Measurements from ENCODE around the gene KLRD1. TPM values are rescaled to one million over a fixed set of nuclear protein-coding genes. Genes with fewer than 3 reads are reported as not detected.
"Not testable (repeated sequence)": the region's sequence is repeated elsewhere in the genome, so short reads cannot be mapped to it uniquely, and the experiment has no call there.

KLRD1 gene
- total and polyA plus RNA-seq, 2 experiments from 2014 or later: 0.30 to 0.70 TPM

GRCh38 chr12:10364815-10365622 lies 57.3 kb downstream of the KLRD1 start:
- H3K4me2 ChIP-seq: peak overlapping the region; percentile 81
- H3K27ac ChIP-seq: peak overlapping the region; percentile 95
- no peaks in the 10 kb centered on the region for H4K20me1 ChIP-seq (ENCODE audit: insufficient read depth, poor library complexity, severe bottlenecking)
- H3K9me2 ChIP-seq (replicated peaks; ENCODE audit: insufficient read depth): no peaks in the 10 kb centered on the region
- peaks cover 45% of the 10 kb centered on the region for H3K4me1 ChIP-seq (ENCODE audit: insufficient read depth)
- peak overlapping the region; percentile 37 for H3K4me3 ChIP-seq
- TF ChIP-seq EZH2 (IDR thresholded peaks at IDR 0.05; ENCODE audit: borderline replicate concordance) (no peak), EZH2phosphoT487 (IDR thresholded peaks at IDR 0.05; ENCODE audit: low read depth, severe bottlenecking, unreplicated experiment) (no peak), CTCF (IDR thresholded peaks at IDR 0.05; ENCODE audit: poor library complexity) (no peak)
- H3K36me3 ChIP-seq (replicated peaks; ENCODE audit: insufficient read depth, low read depth): no peaks in the 10 kb centered on the region
- no peaks in the 10 kb centered on the region for H3K27me3 ChIP-seq
- peak overlapping the region; percentile 83 for H2AFZ ChIP-seq
- H3K79me2 ChIP-seq: peaks cover 3% of the 10 kb centered on the region
- peak; percentile 89 for DNase-seq (ENCODE audit: low spot score)
- no peaks in the 10 kb centered on the region for H3K9me3 ChIP-seq (ENCODE audit: low read depth)
- 2% methylated on average over 15 of the region's 15 CpGs for WGBS (ENCODE audit: low lambda C conversion rate, missing lambda C conversion rate)

DNA sequence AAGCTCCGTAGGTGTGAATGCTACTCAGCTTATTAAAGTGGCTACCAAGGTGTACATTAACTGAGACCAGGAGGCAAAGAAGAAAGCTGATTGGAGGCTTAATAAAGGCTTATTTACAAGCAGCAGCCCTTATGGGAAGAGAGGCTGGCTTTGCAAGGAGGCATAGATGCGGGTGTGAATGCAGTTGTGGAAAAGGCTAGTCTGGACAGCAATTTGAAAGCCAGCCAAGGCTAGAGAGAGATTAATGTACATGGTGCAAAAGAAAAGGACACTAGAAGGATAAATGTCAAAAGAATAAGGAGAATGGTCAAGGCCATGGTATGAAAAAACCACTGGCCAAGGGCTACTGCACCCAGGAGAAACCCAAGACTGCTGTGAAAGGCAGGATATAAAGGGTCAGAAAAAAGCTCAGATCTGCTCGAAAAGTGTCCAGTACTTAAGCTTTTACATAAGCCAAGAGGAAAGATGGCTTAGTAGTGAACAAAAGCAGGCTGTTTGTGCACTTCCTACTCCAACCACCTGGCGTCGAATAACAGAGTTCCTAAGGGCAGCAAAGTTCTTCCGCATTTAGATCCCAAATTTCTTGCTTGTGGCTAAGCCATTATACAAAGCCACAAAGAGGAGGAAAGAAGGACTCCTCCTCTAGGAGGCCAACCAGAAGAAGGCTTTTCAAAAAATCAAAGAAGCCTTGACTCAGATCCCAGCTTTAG lies 58.2 kb downstream of the KLRD1 start:
- H3K9me3 ChIP-seq (ENCODE audit: low read depth): no peaks in the 10 kb centered on the region
- peaks cover 45% of the 10 kb centered on the region for H3K4me1 ChIP-seq (ENCODE audit: insufficient read depth)
- peaks cover 3% of the 10 kb centered on the region for H3K79me2 ChIP-seq
- no peaks in the 10 kb centered on the region for H3K36me3 ChIP-seq (replicated peaks; ENCODE audit: insufficient read depth, low read depth)
- DNase-seq (ENCODE audit: low spot score): no peak
- H3K4me3 ChIP-seq: peak overlapping the region; percentile 37
- H3K9me2 ChIP-seq (replicated peaks; ENCODE audit: insufficient read depth): no peaks in the 10 kb centered on the region
- 42% methylated on average over 6 of the region's 6 CpGs for WGBS (ENCODE audit: low lambda C conversion rate, missing lambda C conversion rate)
- peak overlapping the region; percentile 95 for H3K27ac ChIP-seq
- H3K27me3 ChIP-seq: no peaks in the 10 kb centered on the region
- peak overlapping the region; percentile 81 for H3K4me2 ChIP-seq
- peak overlapping the region; percentile 83 for H2AFZ ChIP-seq
- TF ChIP-seq EZH2phosphoT487 (IDR thresholded peaks at IDR 0.05; ENCODE audit: low read depth, severe bottlenecking, unreplicated experiment): no peak
- H4K20me1 ChIP-seq (ENCODE audit: insufficient read depth, poor library complexity, severe bottlenecking): no peaks in the 10 kb centered on the region

DNA sequence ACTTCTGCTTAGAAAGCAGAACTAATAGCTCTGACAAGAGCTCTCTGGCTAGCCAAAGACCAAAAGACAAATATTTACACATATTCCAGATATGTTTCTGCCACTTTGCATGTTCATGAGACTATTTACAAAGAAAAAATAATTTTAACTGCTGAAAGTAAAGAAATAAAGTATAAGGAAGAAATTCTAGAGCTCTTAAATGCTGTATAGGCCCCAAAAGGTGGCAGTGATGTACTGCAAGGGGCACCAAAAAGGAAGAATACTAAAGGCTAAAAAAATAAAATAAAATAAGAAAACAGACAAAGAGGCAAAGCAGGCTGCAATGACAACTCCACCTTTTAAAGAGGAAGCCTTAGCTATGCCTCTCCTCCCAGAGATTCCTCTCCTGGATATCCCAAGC lies 59.2 kb downstream of the KLRD1 start:
- Histone ChIP-seq H3K9me3 (ENCODE audit: low read depth) (no peaks in the 10 kb centered on the region), H3K79me2 (peaks cover 3% of the 10 kb centered on the region), H3K27me3 (no peaks in the 10 kb centered on the region), H3K4me2 (peak overlapping the region; percentile 81), H3K36me3 (replicated peaks; ENCODE audit: insufficient read depth, low read depth) (no peaks in the 10 kb centered on the region), H4K20me1 (ENCODE audit: insufficient read depth, poor library complexity, severe bottlenecking) (no peaks in the 10 kb centered on the region), H2AFZ (peak overlapping the region; percentile 83), H3K27ac (peak overlapping the region; percentile 95), H3K4me3 (no peak overlapping the region), H3K4me1 (ENCODE audit: insufficient read depth) (peaks cover 37% of the 10 kb centered on the region), H3K9me2 (replicated peaks; ENCODE audit: insufficient read depth) (no peaks in the 10 kb centered on the region)
- TF ChIP-seq EZH2 (IDR thresholded peaks at IDR 0.05; ENCODE audit: borderline replicate concordance) (no peak), CTCF (IDR thresholded peaks at IDR 0.05; ENCODE audit: poor library complexity) (peak; percentile 54), EZH2phosphoT487 (IDR thresholded peaks at IDR 0.05; ENCODE audit: low read depth, severe bottlenecking, unreplicated experiment) (no peak)
- peak; percentile 42 for DNase-seq (ENCODE audit: low spot score)

DNA sequence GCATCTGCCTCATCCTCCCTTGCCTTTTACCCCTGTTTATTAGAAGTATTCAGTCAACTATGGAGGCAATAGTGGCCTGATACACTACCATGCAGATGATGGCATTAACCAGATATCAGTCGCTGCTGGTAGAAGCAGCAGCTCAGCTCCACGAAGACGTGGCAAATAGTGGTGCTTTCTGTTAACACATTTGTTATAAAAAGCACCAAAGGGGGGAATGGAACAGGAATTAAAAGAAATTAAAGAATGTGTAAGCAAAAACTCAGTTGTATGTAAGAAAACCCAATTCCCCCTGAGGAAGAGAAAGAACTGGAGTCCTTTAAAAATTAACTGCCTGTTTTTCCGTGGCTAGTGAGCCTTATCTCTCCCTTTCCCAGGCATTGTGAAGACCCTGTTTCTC lies 60.0 kb downstream of the KLRD1 start:
- not testable (repeated sequence) for H3K27me3 ChIP-seq; H3K9me2 ChIP-seq (replicated peaks; ENCODE audit: insufficient read depth); H4K20me1 ChIP-seq (ENCODE audit: insufficient read depth, poor library complexity, severe bottlenecking); H3K27ac ChIP-seq; H2AFZ ChIP-seq; DNase-seq (ENCODE audit: low spot score); H3K9me3 ChIP-seq (ENCODE audit: low read depth); H3K4me2 ChIP-seq; H3K36me3 ChIP-seq (replicated peaks; ENCODE audit: insufficient read depth, low read depth); H3K4me3 ChIP-seq; H3K79me2 ChIP-seq
- H3K4me1 ChIP-seq (ENCODE audit: insufficient read depth): peaks cover 29% of the 10 kb centered on the region
- WGBS (ENCODE audit: low lambda C conversion rate, missing lambda C conversion rate): 72% methylated on average over 4 of the region's 4 CpGs
